HUES64 (cell line): Measurements from ENCODE around the gene GPR83. TPM values are rescaled to one million over a fixed set of nuclear protein-coding genes. Genes with fewer than 3 reads are reported as not detected.

Experiments
- H3K27ac ChIP-seq: 2 replicates; pipeline ENCODE4 v1.7.0; 2013; ENCODE audit warnings: low read depth, low read length, inconsistent platforms
- H3K27me3 ChIP-seq: 2 replicates; pipeline ENCODE4 v1.6.1; 2013; ENCODE audit warnings: mild to moderate bottlenecking, low read length; ENCODE audit not compliant: insufficient read depth
- H3K36me3 ChIP-seq: 2 replicates; pipeline ENCODE4 v1.6.1; 2013; ENCODE audit warnings: mild to moderate bottlenecking, low read length; ENCODE audit not compliant: insufficient read depth
- H3K4me1 ChIP-seq: 2 replicates; pipeline ENCODE4 v1.6.1; 2013; ENCODE audit warnings: mild to moderate bottlenecking, low read length, moderate library complexity; ENCODE audit not compliant: insufficient read depth
- H3K4me3 ChIP-seq: 2 replicates; pipeline ENCODE4 v1.5.1; 2013; ENCODE audit warnings: mild to moderate bottlenecking, low read length, moderate library complexity
- H3K9ac ChIP-seq: 2 replicates; pipeline ENCODE4 v1.6.1; 2013; ENCODE audit warnings: mild to moderate bottlenecking, low read depth, low read length
- H3K9me3 ChIP-seq: 2 replicates; pipeline ENCODE4 v1.6.1; 2013; ENCODE audit warnings: low read depth, low read length; ENCODE audit not compliant: insufficient read depth
- WGBS: fragments of 150-250, 120-280 bp; methylation state at CpG from one replicate; pipeline ENCODE4 v1.1.7; 2013; ENCODE audit warnings: missing lambda C conversion rate; 5-methylcytosine and 5-hydroxymethylcytosine counted together
- polyA plus RNA-seq, 2 experiments: library from polyadenylated mRNA; stranded (reverse); fragments of 50-300 nt; gene quantifications; one replicate each; pipeline ENCODE4 v1.2.3, GENCODE V29; 2013

GPR83 gene
- polyA plus RNA-seq (2013, experiment 1 of 2): 0.40 TPM
- 0.38 TPM for polyA plus RNA-seq (2013, experiment 2 of 2)

GRCh38 chr11:94400839-94401772, at the start of gene GPR83:
GPR83 (minus strand) TSS chr11:94401419; CDS start chr11:94401247, 172 bp downstream.
- Histone ChIP-seq H3K36me3 (no peaks in the 10 kb centered on the region), H3K4me1 (no peaks in the 10 kb centered on the region), H3K9ac (peak within 1 kb of the TSS; percentile 32; the same call in 1 of the 2 replicates), H3K4me3 (peak within 1 kb of the TSS; percentile 58), H3K27me3 (peaks cover 48% of the 10 kb centered on the region), H3K9me3 (no peaks in the 10 kb centered on the region), H3K27ac (no peak within 1 kb of the TSS)
- WGBS: 6% methylated on average over 73 of the region's 73 CpGs

- Histone ChIP-seq H3K27me3 (no peaks in the 10 kb centered on the region), H3K9me3 (no peaks in the 10 kb centered on the region), H3K4me3 (no peak overlapping the region), H3K9ac (no peak overlapping the region), H3K27ac (no peak overlapping the region), H3K36me3 (peaks cover 50% of the 10 kb centered on the region), H3K4me1 (no peaks in the 10 kb centered on the region)
- WGBS: 100% methylated on average over 2 of the region's 3 CpGs
Observed at GRCh38 chr11:94450048-94450447, 48.8 kb upstream of the GPR83 start.

- Histone ChIP-seq H3K9me3 (no peaks in the 10 kb centered on the region), H3K4me1 (no peaks in the 10 kb centered on the region), H3K9ac (no peak overlapping the region), H3K4me3 (no peak overlapping the region), H3K27ac (no peak overlapping the region), H3K27me3 (no peaks in the 10 kb centered on the region), H3K36me3 (peaks cover 50% of the 10 kb centered on the region)
- 98% methylated on average over 2 of the region's 2 CpGs for WGBS
Observed at GRCh38 chr11:94449437-94449836, 48.2 kb upstream of the GPR83 start.

GRCh38 chr11:94449029-94449428, 47.8 kb upstream of the GPR83 start:
- H3K4me1 ChIP-seq: no peaks in the 10 kb centered on the region
- no peaks in the 10 kb centered on the region for H3K27me3 ChIP-seq
- no peak overlapping the region for H3K9ac ChIP-seq
- H3K9me3 ChIP-seq: no peaks in the 10 kb centered on the region
- peaks cover 50% of the 10 kb centered on the region for H3K36me3 ChIP-seq
- WGBS: 90% methylated on average over 1 of the region's 1 CpG
- no peak overlapping the region for H3K27ac ChIP-seq
- H3K4me3 ChIP-seq: no peak overlapping the region

- Histone ChIP-seq H3K27ac (no peak overlapping the region), H3K4me3 (no peak overlapping the region), H3K36me3 (peaks cover 48% of the 10 kb centered on the region), H3K27me3 (no peaks in the 10 kb centered on the region), H3K9me3 (no peaks in the 10 kb centered on the region), H3K9ac (no peak overlapping the region), H3K4me1 (no peaks in the 10 kb centered on the region)
- 94% methylated on average over 4 of the region's 4 CpGs for WGBS
Observed at GRCh38 chr11:94447149-94447548, 45.9 kb upstream of the GPR83 start.

- no peaks in the 10 kb centered on the region for H3K27me3 ChIP-seq
- 83% methylated on average over 1 of the region's 1 CpG for WGBS
- no peak overlapping the region for H3K4me3 ChIP-seq
- H3K36me3 ChIP-seq: peaks cover 48% of the 10 kb centered on the region
- H3K4me1 ChIP-seq: peaks cover 3% of the 10 kb centered on the region; the same call in 1 of the 2 replicates
- H3K9me3 ChIP-seq: no peaks in the 10 kb centered on the region
- no peak overlapping the region for H3K9ac ChIP-seq
- no peak overlapping the region for H3K27ac ChIP-seq
Observed at GRCh38 chr11:94445641-94446040, 44.4 kb upstream of the GPR83 start.

GRCh38 chr11:94433049-94433448, 31.8 kb upstream of the GPR83 start:
- H3K4me3 ChIP-seq: no peak overlapping the region
- no peak overlapping the region for H3K9ac ChIP-seq
- H3K4me1 ChIP-seq: peaks cover 12% of the 10 kb centered on the region
- no peaks in the 10 kb centered on the region for H3K27me3 ChIP-seq
- H3K9me3 ChIP-seq: no peaks in the 10 kb centered on the region
- no peak overlapping the region for H3K27ac ChIP-seq
- H3K36me3 ChIP-seq: peaks cover 42% of the 10 kb centered on the region
- 67% methylated on average over 1 of the region's 1 CpG for WGBS

- H3K4me3 ChIP-seq: no peak overlapping the region
- no peaks in the 10 kb centered on the region for H3K9me3 ChIP-seq
- peaks cover 26% of the 10 kb centered on the region for H3K36me3 ChIP-seq
- WGBS: 91% methylated on average over 2 of the region's 2 CpGs
- no peak overlapping the region for H3K27ac ChIP-seq
- H3K4me1 ChIP-seq: no peaks in the 10 kb centered on the region; the same call in 1 of the 2 replicates
- H3K9ac ChIP-seq: no peak overlapping the region
- no peaks in the 10 kb centered on the region for H3K27me3 ChIP-seq
Observed at GRCh38 chr11:94424662-94425061, 23.4 kb upstream of the GPR83 start.

- no peaks in the 10 kb centered on the region for H3K27me3 ChIP-seq
- peaks cover 24% of the 10 kb centered on the region for H3K36me3 ChIP-seq
- WGBS: 64% methylated on average over 2 of the region's 2 CpGs
- no peak overlapping the region for H3K27ac ChIP-seq
- no peaks in the 10 kb centered on the region; the same call in 1 of the 2 replicates for H3K4me1 ChIP-seq
- no peak overlapping the region for H3K4me3 ChIP-seq
- no peaks in the 10 kb centered on the region for H3K9me3 ChIP-seq
- H3K9ac ChIP-seq: no peak overlapping the region
Observed at GRCh38 chr11:94424011-94424410, 22.8 kb upstream of the GPR83 start.

- Histone ChIP-seq H3K36me3 (peaks cover 20% of the 10 kb centered on the region), H3K9me3 (no peaks in the 10 kb centered on the region), H3K9ac (no peak overlapping the region), H3K4me1 (no peaks in the 10 kb centered on the region; the same call in 1 of the 2 replicates), H3K27ac (no peak overlapping the region), H3K27me3 (no peaks in the 10 kb centered on the region), H3K4me3 (no peak overlapping the region)
- 94% methylated on average over 3 of the region's 3 CpGs for WGBS
Observed at GRCh38 chr11:94423507-94423906, 22.3 kb upstream of the GPR83 start.

GRCh38 chr11:94418123-94418765, 17.0 kb upstream of the GPR83 start:
- H3K4me1 ChIP-seq: no peaks in the 10 kb centered on the region
- 98% methylated on average over 3 of the region's 3 CpGs for WGBS
- H3K9me3 ChIP-seq: no peaks in the 10 kb centered on the region
- H3K36me3 ChIP-seq: peaks cover 20% of the 10 kb centered on the region
- H3K9ac ChIP-seq: no peak overlapping the region
- H3K27ac ChIP-seq: no peak overlapping the region
- no peaks in the 10 kb centered on the region for H3K27me3 ChIP-seq
- no peak overlapping the region for H3K4me3 ChIP-seq
